T-helper 22 cell (primary cell): ENCODE measurements around the gene NR5A1.

Experiments
- DNase-seq: peaks from one replicate; pipeline ENCODE4 v3.0.0-alpha.2; 2020; ENCODE audit warnings: low read depth

NR5A1 gene

GRCh38 chr9:124506931-124507879, at the start of gene NR5A1:
TSS of gene NR5A1 (minus strand) at chr9:124507399. CDS start at chr9:124503395, 4,004 bp downstream.
- no peak for DNase-seq

- DNase-seq: no peak
Observed at GRCh38 chr9:124555043-124555442, 47.8 kb upstream of the NR5A1 start.

- no peak for DNase-seq
Observed at GRCh38 chr9:124553738-124554137, 46.5 kb upstream of the NR5A1 start.

- DNase-seq: no peak
Observed at GRCh38 chr9:124552273-124552605, 45.0 kb upstream of the NR5A1 start.

- DNase-seq: no peak
Observed at GRCh38 chr9:124551472-124552272, 44.5 kb upstream of the NR5A1 start.

- no peak for DNase-seq
Observed at GRCh38 chr9:124550072-124550471, 42.9 kb upstream of the NR5A1 start.

- DNase-seq: no peak
Observed at GRCh38 chr9:124549016-124549415, 41.8 kb upstream of the NR5A1 start.

- DNase-seq: no peak
Observed at GRCh38 chr9:124544535-124544934, 37.3 kb upstream of the NR5A1 start.

GRCh38 chr9:124541824-124542223, 34.6 kb upstream of the NR5A1 start:
- no peak for DNase-seq

- no peak for DNase-seq
Observed at GRCh38 chr9:124537926-124538325, 30.7 kb upstream of the NR5A1 start.

GRCh38 chr9:124535846-124536245, 28.6 kb upstream of the NR5A1 start:
- DNase-seq: no peak

GRCh38 chr9:124532897-124533296, 25.7 kb upstream of the NR5A1 start:
- no peak for DNase-seq

- no peak for DNase-seq
Observed at GRCh38 chr9:124531115-124531514, 23.9 kb upstream of the NR5A1 start.

GRCh38 chr9:124530246-124530645, 23.0 kb upstream of the NR5A1 start:
- DNase-seq: no peak

- DNase-seq: no peak
Observed at GRCh38 chr9:124527781-124528180, 20.6 kb upstream of the NR5A1 start.

- no peak for DNase-seq
Observed at GRCh38 chr9:124526174-124526573, 19.0 kb upstream of the NR5A1 start.

GRCh38 chr9:124522121-124523098, 15.2 kb upstream of the NR5A1 start:
- DNase-seq: no peak

GRCh38 chr9:124521142-124521541, 13.9 kb upstream of the NR5A1 start:
- no peak for DNase-seq

- DNase-seq: no peak
Observed at GRCh38 chr9:124520206-124520596, 13.0 kb upstream of the NR5A1 start.

- no peak for DNase-seq
Observed at GRCh38 chr9:124518116-124518515, 10.9 kb upstream of the NR5A1 start.

GRCh38 chr9:124517600-124517999, 10.4 kb upstream of the NR5A1 start:
- DNase-seq: no peak

- no peak for DNase-seq
Observed at GRCh38 chr9:124514874-124515273, 7.7 kb upstream of the NR5A1 start.
